GM23248 (cell line): Measurements from ENCODE around the gene FFAR3. TPM values are rescaled to one million over a fixed set of nuclear protein-coding genes. Genes with fewer than 3 reads are reported as not detected.

Experiments used
- DNase-seq: peaks from one replicate; pipeline ENCODE4 v3.0.0-alpha.2; 2015
- H2AFZ ChIP-seq: fragments of 200-600 bp; sonication (generic); 2 replicates; pipeline ENCODE4 v1.6.1; 2016; ENCODE audit warnings: antibody characterized with exemption
- H3F3A ChIP-seq: fragments of 200-600 bp; sonication (generic); 2 replicates; pipeline ENCODE4 v1.6.1; 2016; ENCODE audit warnings: mild to moderate bottlenecking, antibody characterized with exemption, mixed run types; ENCODE audit not compliant: insufficient read depth
- H3K27ac ChIP-seq: fragments of 200-600 bp; sonication (generic); 2 replicates; pipeline ENCODE4 v1.5.1; 2016; ENCODE audit warnings: mild to moderate bottlenecking
- H3K27me3 ChIP-seq: fragments of 200-600 bp; sonication (generic); replicated peaks from 2 replicates; pipeline ENCODE4 v1.6.1; 2016; ENCODE audit warnings: mild to moderate bottlenecking; ENCODE audit not compliant: insufficient read depth
- H3K36me3 ChIP-seq: fragments of 200-600 bp; sonication (generic); 2 replicates; pipeline ENCODE4 v1.6.1; 2016; ENCODE audit warnings: low read depth, mild to moderate bottlenecking
- H3K4me1 ChIP-seq: fragments of 200-600 bp; sonication (generic); 2 replicates; pipeline ENCODE4 v1.6.1; 2016; ENCODE audit warnings: mild to moderate bottlenecking; ENCODE audit not compliant: insufficient read depth
- H3K4me2 ChIP-seq: fragments of 200-600 bp; sonication (generic); one replicate; pipeline ENCODE4 v1.6.1; 2016; ENCODE audit warnings: mild to moderate bottlenecking; ENCODE audit not compliant: unreplicated experiment
- H3K4me3 ChIP-seq: fragments of 200-600 bp; sonication (generic); 2 replicates; pipeline ENCODE4 v1.5.1; 2016; ENCODE audit warnings: mild to moderate bottlenecking
- H3K79me2 ChIP-seq: fragments of 200-600 bp; sonication (generic); 2 replicates; pipeline ENCODE4 v1.6.1; 2016; ENCODE audit warnings: mild to moderate bottlenecking; ENCODE audit not compliant: insufficient read depth
- H3K9ac ChIP-seq: fragments of 200-600 bp; sonication (generic); 2 replicates; pipeline ENCODE4 v1.6.1; 2016; ENCODE audit warnings: mild to moderate bottlenecking
- H3K9me2 ChIP-seq: fragments of 200-600 bp; sonication (generic); 2 replicates; pipeline ENCODE4 v1.6.1; 2016; ENCODE audit warnings: mixed run types, mild to moderate bottlenecking, moderate library complexity; ENCODE audit not compliant: insufficient read depth
- H3K9me3 ChIP-seq: fragments of 200-600 bp; sonication (generic); one replicate; pipeline ENCODE4 v1.6.1; 2017; ENCODE audit warnings: low read depth
- H4K20me1 ChIP-seq: fragments of 200-600 bp; sonication (generic); 2 replicates; pipeline ENCODE4 v1.6.0; 2016; ENCODE audit not compliant: insufficient read depth
- EZH2 ChIP-seq: fragments of 200-600 bp; sonication (generic); IDR thresholded peaks from 2 replicates; pipeline ENCODE4 v1.6.1; 2018; ENCODE audit warnings: antibody characterized with exemption, mild to moderate bottlenecking; ENCODE audit not compliant: insufficient read depth, poor library complexity, severe bottlenecking
- EZH2phosphoT487 ChIP-seq: fragments of 200-600 bp; sonication (generic); IDR thresholded peaks from 2 replicates; pipeline ENCODE4 v1.6.1; 2018; ENCODE audit warnings: antibody characterized with exemption, moderate library complexity, mild to moderate bottlenecking, low read depth; ENCODE audit not compliant: insufficient read depth
- WGBS, 2 experiments: methylation state at CpG; one replicate each; pipeline ENCODE4 v1.1.6; 2015 to 2017; ENCODE audit warnings: low lambda C conversion rate in 2 of 2, low coverage in 1 of 2; ENCODE audit errors: missing lambda C conversion rate in 2 of 2; 5-methylcytosine and 5-hydroxymethylcytosine counted together
- in situ Hi-C: fragments of 300-500 bp; cut with MboI; formaldehyde crosslinking; loops from 2 replicates; pipeline ENCODE4 v1.15.0; 2020
- polyA plus RNA-seq: library from polyadenylated mRNA; unstranded; fragments of >200 nt; fragmentation: Nextera tagmentation; extraction: Ambion mirVana; gene quantifications from 2 replicates; pipeline ENCODE4 v1.2.1, GENCODE V29; 2016
- total RNA-seq: library from RNA; depleted of rRNA; stranded (reverse); fragments of >200 nt; shearing (Covaris generic); gene quantifications from 2 replicates; pipeline ENCODE4 v1.2.3, GENCODE V29; 2014

The FFAR3 gene
- total and polyA plus RNA-seq, 2 experiments from 2014 or later: not detected

DNA sequence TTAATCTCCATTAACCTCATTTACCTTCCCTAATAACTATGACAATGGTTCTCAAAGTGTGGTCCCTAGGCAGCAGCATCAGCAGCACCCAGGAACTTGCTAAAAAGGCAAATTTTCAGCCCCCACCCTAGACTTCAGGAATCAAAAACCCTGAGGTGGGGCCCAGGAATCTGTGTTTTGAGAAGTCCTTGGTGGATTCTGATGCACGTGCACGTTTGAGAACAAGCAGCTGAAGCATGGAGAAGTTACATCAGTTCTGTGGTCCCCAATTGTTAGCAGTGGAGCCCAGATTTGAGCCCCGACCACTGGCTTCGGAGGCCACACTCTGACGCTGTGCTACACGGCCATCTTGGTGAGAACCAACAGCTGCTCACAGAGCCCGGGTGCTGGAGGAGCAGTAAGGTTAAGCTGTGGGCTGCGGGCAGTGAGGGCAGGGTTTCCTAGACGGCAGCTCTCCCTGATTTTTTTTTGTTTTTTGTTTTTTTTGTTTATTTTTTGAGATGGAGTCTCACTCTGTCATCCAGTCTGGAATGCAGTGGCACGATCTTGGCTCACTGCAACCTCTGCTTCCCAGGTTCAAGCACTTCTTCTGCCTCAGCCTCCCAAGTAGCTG lies 43.3 kb upstream of the FFAR3 start:
- peaks cover 4% of the 10 kb centered on the region; the same call in 1 of the 2 replicates for H3F3A ChIP-seq
- H3K79me2 ChIP-seq: no peaks in the 10 kb centered on the region
- WGBS, 2 experiments: 87 to 89% methylated on average over 10 of the region's 10 CpGs
- no peaks in the 10 kb centered on the region for H3K9me3 ChIP-seq
- H3K36me3 ChIP-seq: no peaks in the 10 kb centered on the region
- no peak overlapping the region for H3K4me3 ChIP-seq
- no peak overlapping the region for H2AFZ ChIP-seq
- H3K4me2 ChIP-seq: no peak overlapping the region
- DNase-seq: no peak
- peaks cover 10% of the 10 kb centered on the region for H3K4me1 ChIP-seq
- no peak overlapping the region for H3K27ac ChIP-seq
- TF ChIP-seq EZH2 (no peak), EZH2phosphoT487 (no peak)
- in situ Hi-C loops: no loop called here
- H3K9ac ChIP-seq: no peak overlapping the region
- H3K27me3 ChIP-seq: no peaks in the 10 kb centered on the region
- no peaks in the 10 kb centered on the region for H3K9me2 ChIP-seq
- H4K20me1 ChIP-seq: no peaks in the 10 kb centered on the region

DNA sequence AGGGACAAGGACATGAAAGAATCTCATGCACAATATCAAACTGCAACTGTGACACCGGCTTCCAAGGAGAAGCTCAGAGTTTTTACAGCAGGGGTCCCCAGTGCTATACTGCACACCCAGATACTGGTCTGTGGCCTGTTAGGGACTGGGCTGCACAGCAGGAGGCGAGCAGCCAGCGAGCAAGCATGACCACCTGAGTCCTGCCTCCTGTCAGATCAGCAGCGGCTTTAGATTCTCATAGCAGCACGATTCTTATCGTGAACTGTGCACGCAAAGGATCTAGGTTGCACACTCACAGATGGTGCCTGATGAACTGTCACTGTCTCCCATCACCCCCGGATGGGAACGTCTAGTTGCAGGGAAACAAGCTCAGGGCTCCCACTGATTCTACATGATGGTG lies 42.4 kb upstream of the FFAR3 start:
- Histone ChIP-seq H3K27me3 (no peaks in the 10 kb centered on the region), H4K20me1 (no peaks in the 10 kb centered on the region), H2AFZ (no peak overlapping the region), H3K9me3 (no peaks in the 10 kb centered on the region), H3F3A (peaks cover 4% of the 10 kb centered on the region; the same call in 1 of the 2 replicates), H3K4me3 (no peak overlapping the region), H3K36me3 (no peaks in the 10 kb centered on the region), H3K4me2 (no peak overlapping the region), H3K9me2 (no peaks in the 10 kb centered on the region), H3K4me1 (peaks cover 10% of the 10 kb centered on the region), H3K79me2 (no peaks in the 10 kb centered on the region), H3K9ac (no peak overlapping the region), H3K27ac (no peak overlapping the region)
- 71 to 79% methylated on average over 9 of the region's 9 CpGs for WGBS, 2 experiments
- in situ Hi-C loops: no loop called here
- no peak for TF ChIP-seq EZH2phosphoT487
- no peak for DNase-seq

DNA sequence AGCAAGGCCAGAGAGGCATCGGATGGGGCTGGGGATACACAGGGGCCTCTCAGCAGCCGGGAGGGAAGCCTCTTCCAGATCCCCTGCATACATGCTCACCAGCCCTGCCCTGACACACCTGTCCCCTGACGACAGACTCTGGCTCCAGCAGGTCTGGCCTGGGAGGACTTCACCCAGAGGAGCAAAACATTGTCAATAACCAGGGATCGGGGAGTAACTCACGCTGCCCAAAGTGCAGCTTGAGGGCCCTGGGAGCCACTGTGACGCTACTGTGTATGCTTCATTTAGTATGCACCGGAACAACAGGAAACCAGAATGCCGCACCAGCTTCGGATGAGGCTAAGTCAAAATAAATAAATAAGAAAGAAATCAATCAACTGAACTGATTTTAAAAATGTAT lies 41.7 kb upstream of the FFAR3 start:
- H3F3A ChIP-seq: peaks cover 4% of the 10 kb centered on the region; the same call in 1 of the 2 replicates
- no peaks in the 10 kb centered on the region for H4K20me1 ChIP-seq
- H3K4me1 ChIP-seq: peaks cover 10% of the 10 kb centered on the region
- no peak overlapping the region for H3K9ac ChIP-seq
- DNase-seq: no peak
- no peaks in the 10 kb centered on the region for H3K27me3 ChIP-seq
- H3K9me3 ChIP-seq: no peaks in the 10 kb centered on the region
- H3K79me2 ChIP-seq: no peaks in the 10 kb centered on the region
- 83 to 95% methylated on average over 9 of the region's 9 CpGs for WGBS, 2 experiments
- no peak overlapping the region for H2AFZ ChIP-seq
- no peak for TF ChIP-seq EZH2
- no peak for TF ChIP-seq EZH2phosphoT487
- no peak overlapping the region for H3K27ac ChIP-seq
- H3K4me3 ChIP-seq: no peak overlapping the region
- in situ Hi-C loops: no loop called here
- H3K9me2 ChIP-seq: no peaks in the 10 kb centered on the region
- H3K36me3 ChIP-seq: no peaks in the 10 kb centered on the region
- no peak overlapping the region for H3K4me2 ChIP-seq

DNA sequence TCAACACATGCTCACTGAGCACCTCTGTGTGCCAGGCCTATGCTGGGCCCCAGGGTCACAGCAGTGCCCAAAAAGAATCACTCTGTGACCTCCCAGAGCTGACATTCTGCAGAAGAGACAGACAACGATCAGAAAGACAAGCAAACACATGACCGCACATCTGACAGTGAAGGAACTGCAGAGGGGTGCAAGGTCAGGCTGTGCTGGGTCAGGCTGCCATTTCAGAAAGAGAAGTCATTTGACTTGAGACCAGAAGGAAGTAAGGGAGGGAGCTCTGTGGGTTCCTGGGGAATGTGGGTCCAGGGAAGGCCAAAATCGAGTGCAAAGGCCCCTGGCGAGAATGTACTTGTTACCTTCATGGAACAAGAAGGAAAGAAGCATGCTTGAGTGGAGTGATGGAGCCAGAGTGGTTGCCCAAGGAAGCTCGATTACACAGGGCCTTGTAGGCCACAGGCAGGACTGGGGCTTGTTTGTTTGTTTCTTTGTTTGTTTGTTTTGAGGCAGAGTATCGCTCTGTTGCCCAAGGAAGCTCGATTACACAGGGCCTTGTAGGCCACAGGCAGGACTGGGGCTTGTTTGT lies 40.7 kb upstream of the FFAR3 start:
- no peak for DNase-seq
- TF ChIP-seq EZH2: no peak
- no peak for TF ChIP-seq EZH2phosphoT487
- no peaks in the 10 kb centered on the region for H3K9me3 ChIP-seq
- no peaks in the 10 kb centered on the region for H3K79me2 ChIP-seq
- no peak overlapping the region for H3K4me3 ChIP-seq
- H4K20me1 ChIP-seq: no peaks in the 10 kb centered on the region
- H3K4me2 ChIP-seq: no peak overlapping the region
- H3K27ac ChIP-seq: no peak overlapping the region
- peaks cover 10% of the 10 kb centered on the region for H3K4me1 ChIP-seq
- no peaks in the 10 kb centered on the region for H3K27me3 ChIP-seq
- no peak overlapping the region for H2AFZ ChIP-seq
- no peaks in the 10 kb centered on the region for H3K36me3 ChIP-seq
- WGBS, 2 experiments: 83 to 86% methylated on average over 7 of the region's 7 CpGs
- no peaks in the 10 kb centered on the region for H3K9me2 ChIP-seq
- peaks cover 4% of the 10 kb centered on the region; the same call in 1 of the 2 replicates for H3F3A ChIP-seq
- H3K9ac ChIP-seq: no peak overlapping the region
- in situ Hi-C loops: no loop called here
